ENCODE data around the gene OAS3.

Gene OAS3

GRCh38 chr12:112977139-112977538 is 38.9 kb downstream of the OAS3 start:
- no peak overlapping the region for H3K4me3 ChIP-seq (ENCODE audit: low read depth, low read length)
- ChIA-PET POLR2A (no interaction called here), CTCF (interaction anchor here (1.1 to 3.3 kb wide), 2 partner anchors 15 to 16 kb away, joined by 3 to 16 read pairs; no protein-coding TSS in a partner anchor)
- no peak for TF ChIP-seq CTCF (IDR thresholded peaks at IDR 0.05; ENCODE audit: insufficient read depth, low read length, missing control alignments)
- DNase-seq (ENCODE audit: low read depth, low spot score) = no peak

GRCh38 chr12:112977641-112978040 is 39.4 kb downstream of the OAS3 start:
- CTCF ChIA-PET = interaction anchor here (1.4 to 3.3 kb wide), 2 partner anchors 16 to 71 kb away, joined by 3 to 16 read pairs; no protein-coding TSS in a partner anchor
- H3K4me3 ChIP-seq (ENCODE audit: low read depth, low read length) = no peak overlapping the region

GRCh38 chr12:112978163-112979040 is 40.1 kb downstream of the OAS3 start, which contains the start of gene OAS2:
OAS2 (plus strand) TSS chr12:112978519; CDS start chr12:112978609, 90 bp downstream.
- no peak for TF ChIP-seq CTCF (IDR thresholded peaks at IDR 0.05; ENCODE audit: insufficient read depth, low read length, missing control alignments)
- POLR2A ChIA-PET = no interaction called here
- H3K4me3 ChIP-seq (ENCODE audit: low read depth, low read length) = peak within 1 kb of the TSS; percentile 36
- peak; percentile 26 for DNase-seq (ENCODE audit: low read depth, low spot score)
- CTCF ChIA-PET = interaction anchor here (1.3 to 3.3 kb wide), 3 partner anchors 15 to 70 kb away, joined by 3 to 16 read pairs (median 3); no protein-coding TSS in a partner anchor

More at GRCh38 chr12:112977641-112978040, 39.4 kb downstream of the OAS3 start:
- POLR2A ChIA-PET = no interaction called here
- no peak for TF ChIP-seq CTCF (IDR thresholded peaks at IDR 0.05; ENCODE audit: insufficient read depth, low read length, missing control alignments)
- no peak for DNase-seq (ENCODE audit: low read depth, low spot score)

- H3K4me3 ChIP-seq (ENCODE audit: low read depth, low read length) = no peak overlapping the region
- CTCF ChIA-PET = interaction anchor here (1.3 to 3.3 kb wide), 2 partner anchors 14 to 51 kb away, joined by 3 to 16 read pairs; no protein-coding TSS in a partner anchor
- POLR2A ChIA-PET = no interaction called here
- no peak for DNase-seq (ENCODE audit: low read depth, low spot score)
- no peak for TF ChIP-seq CTCF (IDR thresholded peaks at IDR 0.05; ENCODE audit: insufficient read depth, low read length, missing control alignments)
These were observed 40.9 kb downstream of the OAS3 start for GRCh38 chr12:112979041-112979680.

- CTCF ChIA-PET = no interaction called here
- POLR2A ChIA-PET = no interaction called here
- DNase-seq (ENCODE audit: low read depth, low spot score) = no peak
- H3K4me3 ChIP-seq (ENCODE audit: low read depth, low read length) = no peak overlapping the region
- TF ChIP-seq CTCF (IDR thresholded peaks at IDR 0.05; ENCODE audit: insufficient read depth, low read length, missing control alignments) = no peak
These were observed 42.4 kb downstream of the OAS3 start for GRCh38 chr12:112980491-112981158.
